Thymus (tissue), 11 donors: ENCODE results near the gene VPS51. TPM values are rescaled to one million over a fixed set of nuclear protein-coding genes. Genes with fewer than 3 reads are reported as not detected.
"Not testable (repeated sequence)": the region's sequence is repeated elsewhere in the genome, so short reads cannot be mapped to it uniquely, and the experiment has no call there.

Source experiments
- DNase-seq, 9 donors: peaks; one replicate each; pipeline ENCODE4 v3.0.0-alpha.2; 2013; ENCODE audit warnings: low spot score in 9 of 9, low read depth in 6 of 9, missing footprints in 1 of 9
- H3K27ac ChIP-seq, 2 donors: one replicate each; pipeline ENCODE4 v1.5.1; 2013; ENCODE audit warnings: control low read depth in 1 of 2, low read depth in 1 of 2, low read length in 1 of 2, mild to moderate bottlenecking in 1 of 2, moderate library complexity in 1 of 2
- H3K27me3 ChIP-seq, 2 donors: one replicate each; pipeline ENCODE4 v1.5.1; 2013; ENCODE audit warnings: low read length in 1 of 2; ENCODE audit not compliant: control insufficient read depth in 2 of 2, insufficient read depth in 1 of 2
- H3K36me3 ChIP-seq, 2 donors: one replicate each; pipeline ENCODE4 v1.5.1; 2013; ENCODE audit warnings: low read length in 1 of 2, mild to moderate bottlenecking in 1 of 2, moderate library complexity in 1 of 2; ENCODE audit not compliant: control insufficient read depth in 2 of 2, insufficient read depth in 2 of 2
- H3K4me1 ChIP-seq, 2 donors: one replicate each; pipeline ENCODE4 v1.5.1; 2013; ENCODE audit warnings: low read length in 2 of 2; ENCODE audit not compliant: control insufficient read depth in 2 of 2, insufficient read depth in 2 of 2
- H3K4me3 ChIP-seq, 2 donors: one replicate each; pipeline ENCODE4 v1.5.1; 2013; ENCODE audit warnings: low read length in 2 of 2, control low read depth in 1 of 2, mild to moderate bottlenecking in 1 of 2
- H3K9me3 ChIP-seq, 2 donors: one replicate each; pipeline ENCODE4 v1.5.1; 2013; ENCODE audit warnings: low read length in 1 of 2, mild to moderate bottlenecking in 1 of 2; ENCODE audit not compliant: control insufficient read depth in 2 of 2, insufficient read depth in 1 of 2
- WGBS: extraction: QIAGEN DNeasy Blood & Tissue Kit; methylation state at CpG from one replicate; pipeline ENCODE4 v1.1.7; 2013; 5-methylcytosine and 5-hydroxymethylcytosine counted together
- polyA plus RNA-seq: library from polyadenylated mRNA; stranded (reverse); fragments of 200-250 nt; gene quantifications from one replicate; pipeline ENCODE4 v1.2.3, GENCODE V29; 2013
- total RNA-seq: library from RNA; stranded (reverse); fragments of 120-200 nt; gene quantifications from one replicate; pipeline ENCODE4 v1.2.4, GENCODE V29; 2013
- donor health status: healthy.

The VPS51 gene
- total and polyA plus RNA-seq, 2 donors, result 110 to 121 TPM

GRCh38 chr11:65114538-65115171, 18.6 kb downstream of the VPS51 start:
- H3K4me1 ChIP-seq, result peaks cover 21 to 60% of the 10 kb centered on the region in 2 donors
- 94% methylated on average over 11 of the region's 11 CpGs for WGBS

GRCh38 chr11:65115361-65116082, 19.5 kb downstream of the VPS51 start:
- no peak overlapping the region for H3K4me3 ChIP-seq
- H3K4me1 ChIP-seq, result peaks cover 20 to 58% of the 10 kb centered on the region in 2 donors
- no peak for DNase-seq
- no peak overlapping the region for H3K27ac ChIP-seq
- H3K36me3 ChIP-seq, result peaks cover 27 to 42% of the 10 kb centered on the region in 2 donors
- H3K9me3 ChIP-seq, result peaks cover 0 to 12% of the 10 kb centered on the region in 2 donors
- peaks cover 0 to 3% of the 10 kb centered on the region in 2 donors for H3K27me3 ChIP-seq
- WGBS, result 97% methylated on average over 21 of the region's 21 CpGs

More at GRCh38 chr11:65114538-65115171, 18.6 kb downstream of the VPS51 start:
- no peak overlapping the region for H3K27ac ChIP-seq
- no peak overlapping the region for H3K4me3 ChIP-seq
- peaks cover 0 to 12% of the 10 kb centered on the region in 2 donors for H3K9me3 ChIP-seq
- H3K27me3 ChIP-seq, result peaks cover 0 to 3% of the 10 kb centered on the region in 2 donors
- DNase-seq, result no peak
- H3K36me3 ChIP-seq, result peaks cover 20 to 38% of the 10 kb centered on the region in 2 donors

DNA sequence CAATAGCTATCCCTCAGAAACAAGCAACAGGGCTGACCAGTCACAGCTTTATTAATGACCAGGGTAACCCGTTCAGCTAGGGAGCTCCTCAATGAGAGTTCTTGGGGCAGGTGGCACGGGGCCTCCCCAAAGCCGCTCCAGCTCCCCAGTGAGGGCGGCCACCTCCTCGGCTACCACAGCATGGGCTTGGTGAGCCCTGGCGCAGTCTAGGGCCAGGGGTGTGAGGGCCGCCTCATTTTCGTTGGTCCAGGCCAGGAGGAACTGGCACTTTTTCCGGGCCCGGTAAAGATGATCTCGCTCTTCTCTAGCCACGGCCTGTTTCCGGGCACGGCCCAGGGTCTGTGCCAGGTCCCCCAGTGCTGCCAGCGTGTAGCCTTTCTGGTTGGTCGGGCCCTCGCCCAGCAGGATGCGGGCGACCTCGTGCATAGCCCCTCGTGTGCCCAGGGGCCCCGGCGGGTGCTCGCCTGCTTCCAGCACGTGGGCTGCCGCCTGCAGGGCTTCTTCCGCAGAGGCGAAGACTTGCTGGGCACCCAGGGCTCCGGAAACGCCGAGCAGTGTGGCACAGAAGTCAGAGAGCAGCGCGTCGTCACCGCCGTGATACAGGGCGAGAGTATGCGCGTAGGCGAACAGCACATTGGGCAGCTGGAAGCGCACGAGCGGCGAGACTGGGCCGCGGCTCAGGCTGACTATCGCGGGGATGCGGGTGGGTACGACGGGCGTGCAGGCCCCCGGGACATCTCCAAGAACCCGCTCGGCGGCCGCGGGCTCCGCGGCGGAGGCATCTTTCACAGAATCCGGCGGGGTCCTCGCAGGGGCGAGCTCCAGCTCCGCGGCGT, 20.6 kb downstream of the VPS51 start:
- Histone ChIP-seq H3K4me1 (peaks cover 25 to 57% of the 10 kb centered on the region in 2 donors), H3K9me3 (peaks cover 0 to 12% of the 10 kb centered on the region in 2 donors), H3K27ac (peak overlapping the region; percentile 91 to 93), H3K36me3 (peaks cover 30 to 45% of the 10 kb centered on the region in 2 donors), H3K27me3 (peaks cover 0 to 3% of the 10 kb centered on the region in 2 donors), H3K4me3 (peak overlapping the region; percentile 71 to 85)
- peak in 3 of 9 donors; percentile 44 to 68 (median 60) for DNase-seq
- WGBS, result 28% methylated on average over 68 of the region's 68 CpGs

DNA sequence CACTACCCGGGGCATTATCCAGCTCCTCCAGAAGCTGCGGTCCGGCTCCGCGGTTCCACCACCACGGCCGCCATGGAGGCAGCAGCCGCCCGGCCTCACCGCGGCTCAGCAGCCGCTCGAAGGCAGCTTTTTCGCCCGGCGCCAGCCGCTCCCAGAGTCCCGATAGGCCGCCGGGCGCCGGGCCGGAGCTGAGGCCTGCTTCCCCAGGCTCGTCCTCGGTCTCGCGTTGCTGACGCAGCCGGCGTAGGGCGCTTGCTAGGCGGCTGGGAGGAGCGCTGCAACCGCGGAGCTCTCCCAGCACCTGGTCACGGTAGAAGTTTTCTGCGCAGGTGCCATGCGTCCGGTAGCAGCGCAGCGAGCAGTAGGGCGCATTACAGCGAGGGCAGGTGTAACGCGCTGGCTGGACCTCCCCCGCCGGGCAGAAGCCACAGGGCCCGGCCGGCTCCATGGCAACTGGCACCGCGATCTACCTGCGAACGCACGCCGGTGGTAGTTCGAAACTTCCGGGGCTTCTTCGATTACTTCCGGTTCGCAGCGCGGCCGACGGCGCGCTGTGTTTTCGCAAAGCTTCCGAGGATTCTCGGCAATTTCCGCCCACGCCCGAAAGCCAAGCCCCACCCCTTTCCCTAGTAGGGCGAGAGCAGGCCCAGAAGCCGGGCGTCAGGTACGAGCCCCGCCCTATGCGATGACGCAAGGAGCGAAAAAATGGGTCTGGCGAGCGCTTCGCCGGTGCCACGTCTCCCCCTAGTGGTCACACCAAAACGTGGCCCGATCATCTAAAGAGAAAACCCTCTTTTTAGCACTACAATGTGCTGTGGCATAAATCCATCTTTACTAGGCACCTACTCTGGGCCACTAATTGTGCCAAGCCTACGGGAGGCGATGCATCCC, 21.4 kb downstream of the VPS51 start, which contains the start of gene ZNHIT2:
TSS of gene ZNHIT2 (minus strand) at position 496 of the 891 bp plus-strand sequence. CDS start at position 448, 48 bp downstream.
- Histone ChIP-seq H3K9me3 (peaks cover 0 to 9% of the 10 kb centered on the region in 2 donors), H3K27me3 (peaks cover 0 to 3% of the 10 kb centered on the region in 2 donors), H3K36me3 (peaks cover 30 to 46% of the 10 kb centered on the region in 2 donors), H3K4me3 (peak within 1 kb of the TSS; percentile 71 to 85), H3K4me1 (peaks cover 21 to 50% of the 10 kb centered on the region in 2 donors), H3K27ac (peak within 1 kb of the TSS; percentile 91 to 93)
- under 1% methylated on average over 89 of the region's 89 CpGs for WGBS
- DNase-seq, result peak; percentile 97 to 100 (median 99)

DNA sequence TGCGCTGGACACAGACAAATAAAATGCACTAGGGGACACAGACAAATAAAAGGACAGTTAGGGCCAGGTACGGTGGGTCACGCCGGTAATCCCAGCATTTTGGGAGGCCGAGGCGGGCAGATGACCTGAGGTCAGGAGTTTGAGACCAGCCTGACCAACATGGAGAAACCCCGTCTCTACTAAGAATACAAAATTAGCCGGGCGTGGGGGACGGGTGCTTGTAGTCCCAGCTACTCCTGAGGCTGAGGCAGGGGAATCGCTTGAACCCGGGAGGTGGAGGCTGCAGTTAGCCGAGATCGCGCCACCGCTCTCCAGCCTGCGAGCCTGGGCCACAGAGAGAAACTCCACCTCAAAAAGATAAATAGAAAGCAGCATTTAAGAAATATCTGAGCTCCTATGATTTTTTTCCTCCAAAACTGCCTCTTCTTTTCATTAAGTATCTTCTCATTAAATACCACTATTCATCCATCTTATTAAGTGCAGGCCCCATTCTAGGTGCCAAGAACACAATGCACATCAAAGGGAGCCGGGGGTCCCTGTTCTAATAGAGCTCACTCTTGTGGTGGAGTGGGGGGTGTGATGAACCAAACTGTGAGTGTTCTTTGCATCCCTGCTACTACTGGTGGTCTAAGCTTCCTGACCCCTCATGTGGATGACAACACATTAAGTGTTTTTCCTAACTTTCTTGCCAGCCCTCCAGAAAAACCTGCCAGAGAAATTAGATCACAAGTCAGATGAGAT, 22.3 kb downstream of the VPS51 start:
- Histone ChIP-seq H3K4me1 (peaks cover 20 to 51% of the 10 kb centered on the region in 2 donors), H3K4me3 (no peak overlapping the region), H3K27ac (peak overlapping the region in 1 of 2 donors; percentile 71), H3K27me3 (no peaks in the 10 kb centered on the region), H3K9me3 (peaks cover 0 to 3% of the 10 kb centered on the region in 2 donors), H3K36me3 (peaks cover 30 to 46% of the 10 kb centered on the region in 2 donors)
- 95% methylated on average over 18 of the region's 18 CpGs for WGBS
- DNase-seq, result no peak

- WGBS, result 98% methylated on average over 18 of the region's 18 CpGs
- not testable (repeated sequence) for H3K4me3 ChIP-seq, H3K9me3 ChIP-seq, H3K27ac ChIP-seq, DNase-seq, H3K27me3 ChIP-seq
- Histone ChIP-seq H3K36me3 (peaks cover 30 to 46% of the 10 kb centered on the region in 2 donors), H3K4me1 (peaks cover 17 to 45% of the 10 kb centered on the region in 2 donors)
Measured at GRCh38 chr11:65118891-65119669, 23.1 kb downstream of the VPS51 start.

DNA sequence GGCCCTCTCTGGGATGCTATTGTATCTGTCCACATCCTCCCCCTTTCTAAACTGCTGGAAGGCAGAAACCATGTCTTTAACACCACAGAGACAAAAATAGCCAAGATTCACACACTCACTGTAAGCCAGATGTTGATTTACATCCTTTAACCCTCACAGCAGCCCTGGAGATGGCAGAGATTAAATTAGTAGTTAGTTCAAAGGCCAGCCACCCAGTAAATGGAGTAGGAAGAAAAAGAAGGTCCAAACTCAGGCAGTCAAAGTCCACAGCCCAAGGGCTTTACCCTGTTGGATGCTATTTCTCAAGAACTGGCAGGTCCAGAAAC, 23.6 kb downstream of the VPS51 start:
- DNase-seq, result no peak
- Histone ChIP-seq H3K4me3 (no peak overlapping the region), H3K27ac (no peak overlapping the region), H3K36me3 (peaks cover 35 to 52% of the 10 kb centered on the region in 2 donors), H3K27me3 (no peaks in the 10 kb centered on the region), H3K4me1 (peaks cover 17 to 45% of the 10 kb centered on the region in 2 donors), H3K9me3 (peaks cover 0 to 3% of the 10 kb centered on the region in 2 donors)
